ENCODE results near the gene CIC. TPM values are rescaled to one million over a fixed set of nuclear protein-coding genes. Genes with fewer than 3 reads are reported as not detected.

Gene CIC
- total RNA-seq, 1 donor from 2014 or later = 37.1 TPM

GRCh38 chr19:42293540-42293939, 24.5 kb downstream of the CIC start:
- intact Hi-C loops (cut with micrococcal nuclease) = no loop called here
- ATAC-seq = no peak
- no peak for DNase-seq

DNA sequence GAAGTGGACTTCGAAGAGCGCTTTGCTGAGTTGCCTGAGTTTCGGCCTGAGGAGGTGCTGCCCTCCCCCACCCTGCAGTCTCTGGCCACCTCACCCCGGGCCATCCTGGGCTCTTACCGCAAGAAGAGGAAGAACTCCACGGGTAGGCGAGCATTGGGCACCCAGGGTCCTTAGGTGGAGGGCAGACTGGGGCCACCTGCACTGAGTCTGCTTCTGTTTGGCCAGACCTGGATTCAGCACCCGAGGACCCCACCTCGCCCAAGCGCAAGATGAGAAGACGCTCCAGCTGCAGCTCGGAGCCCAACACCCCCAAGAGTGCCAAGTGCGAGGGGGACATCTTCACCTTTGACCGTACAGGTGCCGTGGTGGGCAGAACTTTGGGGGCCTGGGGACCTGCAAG, 24.9 kb downstream of the CIC start:
- no peak for ATAC-seq
- intact Hi-C loops (cut with micrococcal nuclease) = no loop called here

GRCh38 chr19:42294471-42295137, 25.6 kb downstream of the CIC start:
- DNase-seq (no peak), ATAC-seq (no peak)
- intact Hi-C loops (cut with micrococcal nuclease) = no loop called here

More for the DNA sequence above, 24.9 kb downstream of the CIC start:
- no peak for DNase-seq

GRCh38 chr19:42295342-42295741, 26.3 kb downstream of the CIC start:
- DNase-seq = no peak
- intact Hi-C loops (cut with micrococcal nuclease) = no loop called here
- ATAC-seq = no peak

DNA sequence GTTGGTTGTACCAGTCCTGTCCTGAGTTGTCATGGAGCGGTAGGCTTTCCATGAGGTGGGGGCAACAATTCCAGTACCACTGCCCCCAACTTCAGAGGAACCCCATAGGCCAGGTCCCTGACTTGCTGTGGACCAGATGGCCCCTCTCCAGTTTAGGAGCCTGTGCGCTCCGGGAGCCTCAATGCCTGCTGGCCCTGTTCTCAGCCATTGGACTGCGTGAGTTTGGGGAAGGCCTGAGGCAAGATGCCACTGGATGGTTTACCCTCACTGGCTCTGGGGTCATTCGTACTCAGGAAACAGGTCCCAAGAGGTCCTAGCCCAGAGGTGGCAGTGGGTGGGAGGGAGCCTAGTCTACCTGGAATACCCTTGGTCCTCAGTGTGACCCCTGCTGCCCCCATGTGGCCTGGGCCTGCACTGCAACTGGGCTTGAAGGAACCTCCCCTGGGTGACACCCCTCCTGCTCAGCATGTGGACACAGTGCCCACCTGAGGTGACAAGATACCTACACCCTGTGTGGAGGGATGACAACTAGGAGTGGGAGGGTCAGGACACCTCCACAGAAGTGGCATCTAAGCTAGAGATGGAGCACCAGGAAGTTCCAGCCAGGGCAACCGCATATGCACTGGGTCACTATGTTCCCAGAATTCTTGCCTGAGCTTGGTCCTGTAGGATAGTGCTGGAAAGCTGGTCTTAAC, 26.9 kb downstream of the CIC start:
- intact Hi-C loops (cut with micrococcal nuclease) = no loop called here

DNA sequence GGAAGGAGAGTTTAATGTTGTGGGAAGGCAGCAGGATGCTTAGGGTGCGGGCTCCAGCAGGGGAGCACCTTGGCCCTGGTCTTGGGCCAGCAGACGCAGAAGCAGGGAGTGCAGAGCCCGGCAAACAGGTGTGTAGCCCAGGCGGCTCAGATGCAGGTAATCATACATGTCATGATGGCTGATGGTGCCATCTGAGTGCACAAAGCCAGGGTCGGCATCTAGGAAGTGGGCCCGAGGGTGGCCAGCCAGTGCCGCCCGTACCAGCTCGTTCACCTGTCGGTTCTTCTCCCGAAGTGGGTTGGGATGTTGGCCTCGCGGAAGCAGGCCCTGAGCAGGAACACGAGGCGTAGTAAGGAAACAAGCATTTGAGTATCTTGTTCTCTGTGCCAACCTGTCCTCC, 28.0 kb downstream of the CIC start:
- intact Hi-C loops (cut with micrococcal nuclease) = no loop called here
- ATAC-seq (no peak), DNase-seq (no peak)

More for the DNA sequence above, 26.9 kb downstream of the CIC start:
- peak; percentile 82 for ATAC-seq
- DNase-seq = peak; percentile 90

DNA sequence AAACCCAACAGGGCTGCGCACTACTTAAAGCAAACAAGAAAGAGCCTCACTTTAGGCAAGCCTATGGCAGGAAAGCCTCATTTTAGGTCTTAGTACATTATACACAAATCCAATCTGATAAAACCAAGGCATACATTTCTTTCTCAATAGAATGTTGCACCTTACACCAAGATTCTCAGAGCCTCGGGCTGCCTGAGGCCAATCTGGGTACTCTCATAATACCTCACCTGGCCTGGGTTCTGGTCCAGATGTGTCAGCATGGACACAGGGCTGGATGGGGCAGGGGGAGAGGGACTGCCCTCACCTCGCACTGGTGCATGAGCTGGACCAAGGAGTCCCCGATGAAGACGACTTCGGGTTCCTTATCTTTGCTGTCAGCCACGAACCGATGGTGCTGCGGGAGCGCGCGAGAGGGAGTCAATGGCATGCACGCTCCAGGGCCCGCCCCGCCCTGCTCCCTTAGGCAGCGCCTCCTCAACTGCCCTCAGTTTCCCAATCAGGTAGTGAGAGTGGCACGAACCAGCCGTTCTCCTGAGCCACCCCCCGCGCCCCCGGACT, 32.7 kb downstream of the CIC start, which contains the start of gene PRR19:
PRR19 (plus strand) TSS at position 487 of the 558 bp plus-strand sequence. CDS start 7,453 bp downstream, outside the sequence.
- DNase-seq (no peak), ATAC-seq (peak; percentile 27)
- intact Hi-C loops (cut with micrococcal nuclease) = no loop called here

DNA sequence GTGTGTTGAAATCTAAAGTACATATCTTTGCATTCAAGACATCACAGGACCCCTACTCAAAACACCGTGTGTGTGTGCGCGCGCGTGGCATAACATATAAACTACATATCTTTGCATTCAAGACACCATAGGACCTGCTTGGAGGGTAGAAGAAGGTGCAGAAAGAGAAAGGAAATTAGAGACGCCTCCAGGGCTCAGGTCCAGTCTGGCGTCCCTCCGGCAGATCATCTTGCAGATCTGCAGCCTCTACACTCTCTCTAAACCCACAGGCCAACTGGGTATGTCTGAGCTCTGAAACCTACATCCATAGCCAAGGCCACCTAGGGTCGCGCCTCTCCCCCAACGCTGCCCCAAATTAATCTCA, 34.0 kb downstream of the CIC start:
- DNase-seq = no peak
- no peak for ATAC-seq
- intact Hi-C loops (cut with micrococcal nuclease) = no loop called here

- intact Hi-C loops (cut with micrococcal nuclease) = no loop called here
- ATAC-seq = no peak
Measured at GRCh38 chr19:42303876-42304275, 34.8 kb downstream of the CIC start.

DNA sequence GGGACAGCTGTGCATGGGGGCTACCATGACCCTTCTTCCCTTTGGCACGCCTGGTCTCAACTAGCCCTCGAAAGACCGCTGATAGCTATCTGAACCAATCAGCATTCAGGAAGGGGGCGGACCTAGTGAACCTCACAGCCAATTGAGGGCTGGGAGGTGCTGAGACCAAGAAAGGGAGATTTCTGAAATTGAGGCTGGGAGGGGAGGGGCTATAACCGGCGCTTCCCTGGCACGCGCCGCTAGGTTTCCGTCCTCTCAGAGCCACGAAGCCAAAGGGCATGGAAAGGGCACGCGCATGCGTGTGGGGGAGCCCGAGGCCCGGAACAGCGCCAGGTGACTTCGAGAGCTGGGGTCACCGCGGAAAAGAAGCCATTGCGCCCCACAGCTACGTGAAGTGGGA, 37.6 kb downstream of the CIC start:
- no peak for ATAC-seq
- intact Hi-C loops (cut with micrococcal nuclease) = no loop called here
- DNase-seq = no peak

More at GRCh38 chr19:42303876-42304275, 34.8 kb downstream of the CIC start:
- DNase-seq = no peak

GRCh38 chr19:42309686-42310085, 40.6 kb downstream of the CIC start:
- DNase-seq (no peak), ATAC-seq (no peak)
- intact Hi-C loops (cut with micrococcal nuclease) = no loop called here

DNA sequence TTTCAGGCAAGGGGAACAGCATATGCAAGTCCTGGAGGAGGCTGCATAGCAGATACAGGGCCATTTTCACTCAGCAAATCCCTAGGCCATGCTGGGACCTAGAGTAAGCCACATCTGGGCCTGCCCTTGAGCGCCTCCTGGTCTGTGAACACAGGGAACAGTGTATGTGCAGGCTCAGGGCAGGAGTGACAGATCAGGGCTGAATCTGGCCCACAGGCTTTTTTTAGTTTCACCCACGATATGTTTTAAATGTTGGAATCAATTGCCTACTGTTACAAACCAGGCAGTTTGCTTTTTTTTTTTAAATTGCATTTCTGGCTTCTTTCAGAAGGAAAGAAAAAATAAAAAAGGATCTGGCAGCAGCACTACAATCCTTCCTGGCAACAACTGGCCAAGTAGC, 42.6 kb downstream of the CIC start:
- ATAC-seq (no peak), DNase-seq (no peak)
- intact Hi-C loops (cut with micrococcal nuclease) = no loop called here

- no peak for DNase-seq
- intact Hi-C loops (cut with micrococcal nuclease) = no loop called here
Measured at GRCh38 chr19:42312370-42312769, 43.3 kb downstream of the CIC start.

DNA sequence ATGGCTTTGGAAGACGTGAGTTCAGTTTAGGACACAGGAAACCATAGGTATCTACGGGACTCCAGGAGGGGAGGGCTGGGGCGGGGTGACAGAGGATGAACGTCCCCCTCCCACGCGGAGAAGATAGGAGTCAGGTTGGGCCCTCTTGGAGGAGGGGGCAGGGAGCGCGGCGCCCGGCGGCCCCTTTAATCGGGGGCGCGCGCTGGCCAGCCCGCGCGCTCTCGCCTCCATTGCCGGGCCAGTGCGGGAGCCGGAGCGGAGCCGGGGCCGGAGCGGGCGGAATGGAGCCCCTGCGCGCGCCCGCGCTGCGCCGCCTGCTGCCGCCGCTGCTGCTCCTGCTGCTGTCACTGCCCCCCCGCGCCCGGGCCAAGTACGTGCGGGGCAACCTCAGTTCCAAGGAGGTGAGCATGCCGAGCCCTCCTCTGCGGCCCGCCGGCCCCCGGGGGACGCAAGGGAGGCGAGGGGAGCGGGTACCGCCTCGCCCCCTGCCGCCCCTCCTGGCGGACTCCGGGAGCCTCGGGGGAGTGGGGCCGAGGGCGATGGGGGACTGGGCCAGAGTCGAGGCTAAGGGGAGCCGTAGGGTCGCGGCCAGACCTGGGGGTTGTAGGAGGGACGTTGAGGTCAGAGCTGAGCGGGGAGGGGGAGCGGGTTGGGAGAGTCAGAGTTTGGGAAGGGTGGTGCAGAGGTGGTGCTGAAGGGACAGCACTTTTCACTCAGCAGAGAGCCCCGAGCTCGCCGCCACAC, 44.2 kb downstream of the CIC start, which contains the start of gene TMEM145:
TMEM145 (plus strand) TSS at position 214 of the 744 bp plus-strand sequence; CDS start at position 282, 68 bp downstream.
- ATAC-seq (peak; percentile 88), DNase-seq (peak; percentile 61)
- intact Hi-C loops (cut with micrococcal nuclease) = no loop called here

More at GRCh38 chr19:42312370-42312769, 43.3 kb downstream of the CIC start:
- no peak for ATAC-seq

DNA sequence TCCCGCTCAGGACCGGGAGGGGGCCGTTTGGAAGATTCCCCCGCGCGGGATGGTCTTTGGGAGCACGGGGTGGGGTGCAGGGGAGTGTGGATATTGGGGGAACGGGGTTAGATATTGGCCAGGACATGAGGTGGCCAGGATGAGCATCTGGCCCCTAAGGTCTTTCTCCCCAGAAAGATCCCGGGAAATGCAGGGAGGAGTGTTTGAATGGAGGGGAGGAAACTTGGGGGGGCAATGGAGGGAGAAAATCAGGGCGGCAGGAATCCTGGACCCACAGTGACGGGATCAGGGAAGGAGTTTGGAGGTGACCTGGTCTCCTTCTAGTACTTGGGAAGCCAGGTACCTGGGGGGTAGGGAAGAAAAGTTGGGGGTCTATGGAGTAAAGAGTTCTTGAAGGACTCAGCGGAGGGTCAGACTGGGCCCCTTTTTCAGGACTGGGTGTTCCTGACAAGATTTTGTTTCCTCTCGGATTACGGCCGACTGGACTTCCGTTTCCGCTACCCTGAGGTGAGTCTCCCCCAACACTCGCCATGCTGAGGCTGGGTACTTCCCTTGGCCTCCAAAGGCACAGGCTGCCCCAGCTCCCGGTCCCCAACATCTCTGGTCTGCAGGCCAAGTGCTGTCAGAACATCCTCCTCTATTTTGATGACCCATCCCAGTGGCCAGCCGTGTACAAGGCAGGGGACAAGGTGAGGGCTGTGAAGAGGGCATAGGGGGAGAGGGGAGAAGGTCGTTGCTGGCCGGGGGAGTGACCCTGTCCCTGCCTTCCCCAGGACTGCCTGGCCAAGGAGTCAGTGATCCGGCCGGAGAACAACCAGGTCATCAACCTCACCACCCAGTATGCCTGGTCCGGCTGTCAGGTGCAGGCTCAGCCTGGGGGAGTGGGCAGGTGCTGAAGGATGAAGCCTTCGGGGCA, 45.0 kb downstream of the CIC start:
- ATAC-seq = no peak
- no peak for DNase-seq
- intact Hi-C loops (cut with micrococcal nuclease) = no loop called here

DNA sequence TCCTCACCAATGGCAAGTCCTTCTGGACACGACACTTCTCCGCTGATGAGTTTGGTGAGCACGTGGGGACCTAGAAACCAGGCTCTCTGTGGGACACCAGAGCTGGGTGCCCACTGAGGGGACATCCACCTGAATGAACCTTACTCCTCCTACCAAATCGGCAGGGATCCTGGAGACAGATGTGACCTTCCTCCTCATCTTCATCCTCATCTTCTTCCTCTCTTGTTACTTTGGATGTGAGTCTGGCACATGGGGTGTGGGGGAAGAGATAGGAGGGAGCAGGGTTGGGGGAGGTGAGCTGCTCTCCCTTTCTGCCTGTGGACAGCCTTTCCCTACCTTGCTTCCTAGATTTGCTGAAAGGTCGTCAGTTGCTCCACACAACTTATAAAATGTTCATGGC, 46.0 kb downstream of the CIC start:
- ATAC-seq (no peak), DNase-seq (no peak)
- intact Hi-C loops (cut with micrococcal nuclease) = no loop called here

GRCh38 chr19:42316223-42317211, 47.5 kb downstream of the CIC start:
- ATAC-seq = no peak
- DNase-seq = peak; percentile 48
- intact Hi-C loops (cut with micrococcal nuclease) = no loop called here

- intact Hi-C loops (cut with micrococcal nuclease) = no loop called here
- DNase-seq (no peak), ATAC-seq (no peak)
Measured at GRCh38 chr19:42317535-42317934, 48.5 kb downstream of the CIC start.
